Neural progenitor cell (in vitro differentiated cells): ENCODE data around the gene SCN8A. TPM values are rescaled to one million over a fixed set of nuclear protein-coding genes. Genes with fewer than 3 reads are reported as not detected.

Experiments used
- DNase-seq: peaks from one replicate; pipeline ENCODE4 v3.0.0-alpha.2; 2016; ENCODE audit warnings: low spot score
- H2AFZ ChIP-seq: fragments of 200-600 bp; sonication (generic); replicated peaks from 2 replicates; pipeline ENCODE4 v1.6.1; 2016; ENCODE audit warnings: antibody characterized with exemption
- H3F3A ChIP-seq: fragments of 200-600 bp; sonication (generic); 2 replicates; pipeline ENCODE4 v1.6.1; 2016; ENCODE audit warnings: antibody characterized with exemption, low read depth
- H3K27ac ChIP-seq: fragments of 200-600 bp; sonication (generic); 2 replicates; pipeline ENCODE4 v1.5.1; 2016; ENCODE audit warnings: mild to moderate bottlenecking
- H3K27me3 ChIP-seq: fragments of 200-600 bp; sonication (generic); 2 replicates; pipeline ENCODE4 v1.6.1; 2016; ENCODE audit warnings: mild to moderate bottlenecking, moderate library complexity
- H3K36me3 ChIP-seq: fragments of 200-600 bp; sonication (generic); 2 replicates; pipeline ENCODE4 v1.5.1; 2016
- H3K4me1 ChIP-seq: fragments of 200-600 bp; sonication (generic); 2 replicates; pipeline ENCODE4 v1.6.1; 2016; ENCODE audit warnings: mixed run types
- H3K4me2 ChIP-seq: fragments of 200-600 bp; sonication (generic); 2 replicates; pipeline ENCODE4 v1.6.1; 2016
- H3K4me3 ChIP-seq: fragments of 200-600 bp; sonication (generic); 2 replicates; pipeline ENCODE4 v1.5.1; 2016
- H3K79me2 ChIP-seq: fragments of 200-600 bp; sonication (generic); 2 replicates; pipeline ENCODE4 v1.6.1; 2016; ENCODE audit warnings: low read depth
- H3K9ac ChIP-seq: fragments of 200-600 bp; sonication (generic); 2 replicates; pipeline ENCODE4 v1.6.1; 2016
- H3K9me3 ChIP-seq: fragments of 200-600 bp; sonication (generic); 2 replicates; pipeline ENCODE4 v1.5.1; 2016; ENCODE audit warnings: low read depth
- H4K20me1 ChIP-seq: fragments of 200-600 bp; sonication (generic); 2 replicates; pipeline ENCODE4 v1.6.1; 2016; ENCODE audit warnings: low read depth
- H3K27ac Mint-ChIP-seq: 3 replicates; pipeline ENCODE4 v1.8.0; 2021; ENCODE audit warnings: mixed read lengths
- H3K27me3 Mint-ChIP-seq: 2 replicates; pipeline ENCODE4 v1.8.0; 2022; ENCODE audit warnings: low read depth, mild to moderate bottlenecking, inconsistent platforms, moderate library complexity, mixed read lengths; ENCODE audit not compliant: insufficient read depth
- H3K36me3 Mint-ChIP-seq: 3 replicates; pipeline ENCODE4 v1.8.0; 2021; ENCODE audit warnings: mixed read lengths
- H3K4me1 Mint-ChIP-seq: 3 replicates; pipeline ENCODE4 v1.8.0; 2021; ENCODE audit warnings: mixed read lengths
- H3K4me3 Mint-ChIP-seq: 3 replicates; pipeline ENCODE4 v1.8.0; 2021; ENCODE audit warnings: mild to moderate bottlenecking, moderate library complexity, mixed read lengths
- H3K9me3 Mint-ChIP-seq: 3 replicates; pipeline ENCODE4 v1.8.0; 2020; ENCODE audit warnings: mixed read lengths
- EZH2 ChIP-seq: fragments of 200-600 bp; sonication (generic); IDR thresholded peaks from 2 replicates; pipeline ENCODE4 v1.6.1; 2017; ENCODE audit warnings: antibody characterized with exemption, mild to moderate bottlenecking, moderate library complexity
- EZH2phosphoT487 ChIP-seq: fragments of 200-600 bp; sonication (generic); IDR thresholded peaks from 2 replicates; pipeline ENCODE4 v1.6.1; 2017; ENCODE audit warnings: antibody characterized with exemption
- total RNA-seq: library from RNA; depleted of rRNA; stranded (reverse); fragments of >200 nt; gene quantifications from 2 replicates; pipeline ENCODE4 v1.2.3, GENCODE V29; 2015; ENCODE audit warnings: low replicate concordance
- TF ChIP-seq, protein P1 (sequence below): fragments of 200-600 bp; sonication (generic); IDR thresholded peaks from 2 replicates; pipeline ENCODE4 v1.5.1; 2017; ENCODE audit warnings: antibody characterized with exemption, mild to moderate bottlenecking

The SCN8A gene
- total RNA-seq, 1 donor from 2014 or later: 14.2 TPM

DNA sequence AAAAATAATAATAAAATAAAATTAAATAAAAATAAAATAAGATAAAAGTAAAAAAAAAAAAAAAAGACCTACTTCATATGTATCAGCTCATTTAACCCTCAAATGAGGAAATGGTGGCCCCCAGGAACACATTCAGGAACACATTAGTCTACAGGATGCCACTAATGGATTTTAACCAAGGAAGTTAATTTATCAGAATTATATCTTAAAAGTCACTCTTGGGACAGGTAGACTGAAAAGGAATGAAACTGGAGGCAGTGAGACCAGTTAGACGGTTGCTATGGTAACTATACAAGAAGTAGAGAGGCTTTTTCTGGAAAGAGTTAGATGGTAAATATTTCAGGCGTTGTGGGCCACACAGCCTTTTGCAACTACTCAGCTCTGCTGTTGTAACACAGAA lies 54.9 kb downstream of the SCN8A start:
- H2AFZ ChIP-seq: no peak overlapping the region
- no peak overlapping the region for H3K4me2 ChIP-seq
- H3K4me1 ChIP-seq: peaks cover 5% of the 10 kb centered on the region
- peaks cover 47% of the 10 kb centered on the region for H3K36me3 Mint-ChIP-seq
- peaks cover 38% of the 10 kb centered on the region for H3K9me3 Mint-ChIP-seq
- H3K27me3 ChIP-seq: no peaks in the 10 kb centered on the region
- H3K27ac ChIP-seq: no peak overlapping the region
- no peak overlapping the region for H3K27ac Mint-ChIP-seq
- no peaks in the 10 kb centered on the region for H3K9me3 ChIP-seq
- no peak for DNase-seq
- H3K4me3 Mint-ChIP-seq: no peak overlapping the region
- H3K4me1 Mint-ChIP-seq: peaks cover 10% of the 10 kb centered on the region
- no peaks in the 10 kb centered on the region for H3F3A ChIP-seq
- no peak overlapping the region for H3K9ac ChIP-seq
- no peaks in the 10 kb centered on the region for H3K79me2 ChIP-seq
- no peaks in the 10 kb centered on the region for H3K36me3 ChIP-seq
- H4K20me1 ChIP-seq: no peaks in the 10 kb centered on the region
- TF ChIP-seq EZH2phosphoT487: no peak
- no peak for TF ChIP-seq EZH2
- TF ChIP-seq, protein P1, sequence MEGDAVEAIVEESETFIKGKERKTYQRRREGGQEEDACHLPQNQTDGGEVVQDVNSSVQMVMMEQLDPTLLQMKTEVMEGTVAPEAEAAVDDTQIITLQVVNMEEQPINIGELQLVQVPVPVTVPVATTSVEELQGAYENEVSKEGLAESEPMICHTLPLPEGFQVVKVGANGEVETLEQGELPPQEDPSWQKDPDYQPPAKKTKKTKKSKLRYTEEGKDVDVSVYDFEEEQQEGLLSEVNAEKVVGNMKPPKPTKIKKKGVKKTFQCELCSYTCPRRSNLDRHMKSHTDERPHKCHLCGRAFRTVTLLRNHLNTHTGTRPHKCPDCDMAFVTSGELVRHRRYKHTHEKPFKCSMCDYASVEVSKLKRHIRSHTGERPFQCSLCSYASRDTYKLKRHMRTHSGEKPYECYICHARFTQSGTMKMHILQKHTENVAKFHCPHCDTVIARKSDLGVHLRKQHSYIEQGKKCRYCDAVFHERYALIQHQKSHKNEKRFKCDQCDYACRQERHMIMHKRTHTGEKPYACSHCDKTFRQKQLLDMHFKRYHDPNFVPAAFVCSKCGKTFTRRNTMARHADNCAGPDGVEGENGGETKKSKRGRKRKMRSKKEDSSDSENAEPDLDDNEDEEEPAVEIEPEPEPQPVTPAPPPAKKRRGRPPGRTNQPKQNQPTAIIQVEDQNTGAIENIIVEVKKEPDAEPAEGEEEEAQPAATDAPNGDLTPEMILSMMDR: no peak
- H3K4me3 ChIP-seq: no peak overlapping the region
- H3K27me3 Mint-ChIP-seq: peaks cover 6% of the 10 kb centered on the region

DNA sequence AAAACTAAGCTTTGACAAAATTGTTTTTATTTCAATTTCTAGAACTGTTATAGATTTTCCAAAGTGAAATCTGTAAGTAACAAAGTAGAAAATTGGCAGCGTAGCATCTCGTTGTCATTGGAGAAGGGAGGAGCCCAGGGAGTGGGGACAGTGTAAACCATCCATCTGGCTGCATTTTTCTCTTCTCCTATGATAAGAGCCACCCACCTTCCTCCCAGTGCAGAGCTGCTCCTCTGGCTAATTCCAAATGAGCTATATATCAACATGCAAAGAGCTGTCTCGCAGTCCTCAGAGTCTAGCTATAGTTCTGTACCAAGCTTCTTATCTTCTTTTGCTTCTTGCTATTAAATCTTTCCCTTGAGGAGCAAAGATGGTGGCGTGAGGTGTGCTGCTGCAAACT lies 56.6 kb downstream of the SCN8A start:
- Histone ChIP-seq H3K4me1 (no peaks in the 10 kb centered on the region), H3K4me3 (no peak overlapping the region), H3K79me2 (no peaks in the 10 kb centered on the region), H3K27me3 (no peaks in the 10 kb centered on the region), H3K4me2 (no peak overlapping the region), H3F3A (no peaks in the 10 kb centered on the region), H2AFZ (no peak overlapping the region), H3K9me3 (no peaks in the 10 kb centered on the region), H4K20me1 (no peaks in the 10 kb centered on the region), H3K9ac (no peak overlapping the region), H3K36me3 (no peaks in the 10 kb centered on the region), H3K27ac (no peak overlapping the region)
- Mint-ChIP-seq H3K36me3 (peaks cover 42% of the 10 kb centered on the region), H3K27me3 (peaks cover 6% of the 10 kb centered on the region), H3K4me3 (no peak overlapping the region), H3K27ac (no peak overlapping the region), H3K9me3 (peaks cover 30% of the 10 kb centered on the region), H3K4me1 (peaks cover 3% of the 10 kb centered on the region)
- TF ChIP-seq EZH2phosphoT487: no peak
- TF ChIP-seq, protein P1: no peak
- no peak for TF ChIP-seq EZH2
- no peak for DNase-seq

DNA sequence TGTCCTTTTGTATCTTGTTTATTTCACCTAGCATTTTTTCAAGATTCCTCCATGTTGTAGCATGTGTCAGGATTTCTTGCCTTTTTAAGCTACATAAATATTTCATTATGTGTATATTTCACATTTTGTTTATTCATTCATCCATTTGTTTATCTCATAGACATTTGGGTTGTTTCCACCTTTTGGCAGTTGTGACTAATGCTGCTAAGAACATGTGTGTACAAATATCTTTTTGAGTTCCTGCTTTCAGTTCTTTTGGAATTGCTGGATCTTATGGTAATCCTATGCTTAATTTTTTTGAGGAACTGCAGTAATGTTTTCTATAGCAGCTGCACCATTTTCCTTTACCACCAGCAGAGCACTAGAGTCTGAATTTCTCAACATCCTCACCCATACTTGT lies 62.4 kb downstream of the SCN8A start:
- H3K4me3 Mint-ChIP-seq: no peak overlapping the region
- TF ChIP-seq, protein P1: no peak
- no peak for TF ChIP-seq EZH2phosphoT487
- no peak for TF ChIP-seq EZH2
- H3K9me3 Mint-ChIP-seq: peaks cover 28% of the 10 kb centered on the region
- Histone ChIP-seq H3K27ac (no peak overlapping the region), H3K4me2 (no peak overlapping the region), H4K20me1 (no peaks in the 10 kb centered on the region), H3K36me3 (no peaks in the 10 kb centered on the region), H3K27me3 (no peaks in the 10 kb centered on the region), H2AFZ (no peak overlapping the region), H3K4me1 (no peaks in the 10 kb centered on the region), H3F3A (no peaks in the 10 kb centered on the region), H3K9ac (no peak overlapping the region), H3K79me2 (peaks cover 9% of the 10 kb centered on the region), H3K4me3 (no peak overlapping the region), H3K9me3 (no peaks in the 10 kb centered on the region)
- no peak for DNase-seq
- H3K27me3 Mint-ChIP-seq: no peaks in the 10 kb centered on the region
- no peaks in the 10 kb centered on the region for H3K4me1 Mint-ChIP-seq
- H3K36me3 Mint-ChIP-seq: peaks cover 29% of the 10 kb centered on the region
- H3K27ac Mint-ChIP-seq: no peak overlapping the region
